ENCODE measurements around the gene TPRN.

The TPRN gene

DNA sequence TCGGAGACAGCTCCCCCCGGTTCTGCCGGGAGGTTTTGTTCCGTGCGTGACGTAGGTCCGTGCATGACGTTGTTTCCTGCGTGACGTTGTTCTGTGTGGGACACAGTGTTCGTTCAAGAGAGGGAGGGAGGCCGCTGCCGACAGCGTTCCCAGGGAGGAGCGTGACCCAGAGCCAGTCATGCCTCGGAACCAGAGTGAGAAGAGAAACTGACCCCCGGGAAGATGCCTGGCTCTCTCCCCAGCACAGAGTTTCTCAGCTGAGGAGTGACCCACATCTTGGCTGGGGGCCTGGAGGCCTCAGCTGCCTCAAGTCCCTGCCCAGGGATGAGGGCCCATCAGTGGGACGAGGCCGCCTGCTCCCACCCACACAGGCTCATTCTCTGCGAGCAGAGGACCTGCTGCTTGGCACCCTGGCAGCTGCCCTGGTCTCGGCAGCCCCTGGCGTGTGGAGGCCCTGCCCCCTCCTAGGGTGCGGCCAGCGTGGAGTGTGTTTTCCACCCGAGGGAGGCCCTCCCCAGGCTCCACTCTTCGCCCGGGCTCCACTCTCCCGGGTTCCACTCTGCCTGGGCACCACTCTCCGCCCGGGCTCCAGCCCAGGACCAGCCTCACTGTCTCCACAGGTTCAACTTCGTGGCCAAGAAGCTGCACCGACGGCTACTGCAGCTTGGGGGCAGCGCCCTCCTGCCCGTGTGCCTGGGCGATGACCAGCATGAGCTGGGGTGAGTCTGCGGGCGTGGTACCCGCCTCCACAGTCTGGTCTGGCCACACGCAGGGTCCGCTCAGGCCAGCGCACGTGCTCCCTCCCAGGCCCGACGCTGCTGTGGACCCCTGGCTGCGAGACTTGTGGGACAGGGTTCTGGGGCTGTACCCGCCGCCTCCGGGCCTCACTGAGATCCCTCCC, 12.9 kb upstream of the TPRN start:
- no peak overlapping the region for H3K27ac ChIP-seq (ENCODE audit: low read depth, low read length)
- H3F3A ChIP-seq (ENCODE audit: insufficient read depth): no peaks in the 10 kb centered on the region
- no peaks in the 10 kb centered on the region for H3K36me3 ChIP-seq (ENCODE audit: low read length)
- no peak overlapping the region for H2AFZ ChIP-seq (ENCODE audit: low read depth, low read length, severe bottlenecking)
- H3K9me2 ChIP-seq (replicated peaks; ENCODE audit: insufficient read depth, low read length): no peaks in the 10 kb centered on the region
- no peaks in the 10 kb centered on the region for H3K27me3 ChIP-seq (ENCODE audit: low read length)
- no peaks in the 10 kb centered on the region for H4K20me1 ChIP-seq (ENCODE audit: low read depth, low read length)
- H3K4me2 ChIP-seq (ENCODE audit: low read depth, low read length, poor library complexity, severe bottlenecking): no peak overlapping the region
- no peak for TF ChIP-seq EZH2phosphoT487 (conservative IDR thresholded peaks at IDR 0.05; ENCODE audit: low read length)
- TF ChIP-seq, protein P1, sequence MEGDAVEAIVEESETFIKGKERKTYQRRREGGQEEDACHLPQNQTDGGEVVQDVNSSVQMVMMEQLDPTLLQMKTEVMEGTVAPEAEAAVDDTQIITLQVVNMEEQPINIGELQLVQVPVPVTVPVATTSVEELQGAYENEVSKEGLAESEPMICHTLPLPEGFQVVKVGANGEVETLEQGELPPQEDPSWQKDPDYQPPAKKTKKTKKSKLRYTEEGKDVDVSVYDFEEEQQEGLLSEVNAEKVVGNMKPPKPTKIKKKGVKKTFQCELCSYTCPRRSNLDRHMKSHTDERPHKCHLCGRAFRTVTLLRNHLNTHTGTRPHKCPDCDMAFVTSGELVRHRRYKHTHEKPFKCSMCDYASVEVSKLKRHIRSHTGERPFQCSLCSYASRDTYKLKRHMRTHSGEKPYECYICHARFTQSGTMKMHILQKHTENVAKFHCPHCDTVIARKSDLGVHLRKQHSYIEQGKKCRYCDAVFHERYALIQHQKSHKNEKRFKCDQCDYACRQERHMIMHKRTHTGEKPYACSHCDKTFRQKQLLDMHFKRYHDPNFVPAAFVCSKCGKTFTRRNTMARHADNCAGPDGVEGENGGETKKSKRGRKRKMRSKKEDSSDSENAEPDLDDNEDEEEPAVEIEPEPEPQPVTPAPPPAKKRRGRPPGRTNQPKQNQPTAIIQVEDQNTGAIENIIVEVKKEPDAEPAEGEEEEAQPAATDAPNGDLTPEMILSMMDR (IDR thresholded peaks at IDR 0.05; ENCODE audit: insufficient read depth, low read length, poor library complexity, severe bottlenecking): no peak
- no peak overlapping the region for H3K9ac ChIP-seq (ENCODE audit: low read length)
- H3K4me3 ChIP-seq (ENCODE audit: insufficient read depth, low read length, poor library complexity, severe bottlenecking): no peak overlapping the region
- no peaks in the 10 kb centered on the region for H3K9me3 ChIP-seq (ENCODE audit: insufficient read depth, low read length)
- no peaks in the 10 kb centered on the region for H3K79me2 ChIP-seq (ENCODE audit: insufficient read depth, low read length)

DNA sequence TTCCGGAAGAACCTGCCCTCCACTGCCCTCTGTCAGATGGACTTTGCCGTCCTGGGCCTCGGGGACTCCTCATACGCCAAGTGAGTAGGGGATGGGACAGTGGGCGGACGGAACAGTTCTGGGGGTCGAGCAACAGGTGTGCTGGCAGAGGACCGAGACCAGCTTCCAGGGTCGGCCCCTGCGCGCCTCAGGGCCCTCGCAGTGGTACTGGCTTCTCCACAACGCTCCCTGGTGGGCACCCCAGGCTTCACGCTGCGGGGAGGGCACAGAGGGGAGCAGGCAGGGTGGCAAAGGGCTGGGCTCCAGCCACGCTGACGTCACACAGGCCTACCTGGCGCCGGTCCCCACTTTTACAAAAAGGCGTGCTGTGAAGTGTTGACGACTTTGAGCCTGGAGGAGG, 12.0 kb upstream of the TPRN start:
- Histone ChIP-seq H3K27me3 (ENCODE audit: low read length) (no peaks in the 10 kb centered on the region), H3K9me3 (ENCODE audit: insufficient read depth, low read length) (no peaks in the 10 kb centered on the region), H3K4me2 (ENCODE audit: low read depth, low read length, poor library complexity, severe bottlenecking) (no peak overlapping the region), H3K9me2 (replicated peaks; ENCODE audit: insufficient read depth, low read length) (no peaks in the 10 kb centered on the region), H3K9ac (ENCODE audit: low read length) (no peak overlapping the region), H4K20me1 (ENCODE audit: low read depth, low read length) (no peaks in the 10 kb centered on the region), H3K4me3 (ENCODE audit: insufficient read depth, low read length, poor library complexity, severe bottlenecking) (no peak overlapping the region), H3K36me3 (ENCODE audit: low read length) (no peaks in the 10 kb centered on the region), H3F3A (ENCODE audit: insufficient read depth) (no peaks in the 10 kb centered on the region), H3K79me2 (ENCODE audit: insufficient read depth, low read length) (no peaks in the 10 kb centered on the region), H3K27ac (ENCODE audit: low read depth, low read length) (no peak overlapping the region), H2AFZ (ENCODE audit: low read depth, low read length, severe bottlenecking) (no peak overlapping the region)
- TF ChIP-seq, protein P1 (IDR thresholded peaks at IDR 0.05; ENCODE audit: insufficient read depth, low read length, poor library complexity, severe bottlenecking): no peak
- TF ChIP-seq EZH2phosphoT487 (conservative IDR thresholded peaks at IDR 0.05; ENCODE audit: low read length): no peak

- H3K4me2 ChIP-seq (ENCODE audit: low read depth, low read length, poor library complexity, severe bottlenecking): no peak overlapping the region
- no peak for TF ChIP-seq EZH2phosphoT487 (conservative IDR thresholded peaks at IDR 0.05; ENCODE audit: low read length)
- TF ChIP-seq, protein P1 (IDR thresholded peaks at IDR 0.05; ENCODE audit: insufficient read depth, low read length, poor library complexity, severe bottlenecking): no peak
- peaks cover 6% of the 10 kb centered on the region for H3K79me2 ChIP-seq (ENCODE audit: insufficient read depth, low read length)
- H3F3A ChIP-seq (ENCODE audit: insufficient read depth): no peaks in the 10 kb centered on the region
- no peaks in the 10 kb centered on the region for H3K27me3 ChIP-seq (ENCODE audit: low read length)
- H3K9me2 ChIP-seq (replicated peaks; ENCODE audit: insufficient read depth, low read length): no peaks in the 10 kb centered on the region
- no peak overlapping the region for H3K4me3 ChIP-seq (ENCODE audit: insufficient read depth, low read length, poor library complexity, severe bottlenecking)
- H2AFZ ChIP-seq (ENCODE audit: low read depth, low read length, severe bottlenecking): no peak overlapping the region
- no peaks in the 10 kb centered on the region for H4K20me1 ChIP-seq (ENCODE audit: low read depth, low read length)
- H3K9ac ChIP-seq (ENCODE audit: low read length): no peak overlapping the region
- no peaks in the 10 kb centered on the region for H3K36me3 ChIP-seq (ENCODE audit: low read length)
- no peaks in the 10 kb centered on the region for H3K9me3 ChIP-seq (ENCODE audit: insufficient read depth, low read length)
- no peak overlapping the region for H3K27ac ChIP-seq (ENCODE audit: low read depth, low read length)
Observed at GRCh38 chr9:137211532-137211931, 11.0 kb upstream of the TPRN start.
